H1 (cell line): Measurements from ENCODE around the gene FAM227B. TPM values are rescaled to one million over a fixed set of nuclear protein-coding genes. Genes with fewer than 3 reads are reported as not detected.

Source experiments
- EGR1 ChIP-seq: IDR thresholded peaks from 2 replicates; pipeline ENCODE4 v1.6.1; 2011; ENCODE audit warnings: low read depth, low read length, borderline replicate concordance
- polyA plus RNA-seq, 7 experiments: library from polyadenylated mRNA; depleted of rRNA in 3 of 7; stranded (reverse) in 5 of 7; unstranded in 2 of 7; fragments of >200 nt in 5 of 7; fragments of 200-250 nt in 2 of 7; gene quantifications; 1 replicate in 5 of 7; 2 replicates in 1 of 7; 4 replicates in 1 of 7; pipeline versions ENCODE4 v1.2.1 to v1.2.3, GENCODE V29; 2011 to 2013; ENCODE audit warnings: missing spikeins in 2 of 7, mixed read lengths in 2 of 7
- total RNA-seq: library from RNA; stranded (reverse); fragmentation: NEBNext Ultra II Directional; extraction: Animal tissue kit (Norgen Biotek cat#: 25700); gene quantifications from 2 replicates; pipeline ENCODE4 v1.2.1, GENCODE V29; 2021
- TF ChIP-seq, protein P1 (sequence below): fragments of 300-600 bp; sonication (generic); IDR thresholded peaks from 2 replicates; pipeline ENCODE4 v1.7.1; 2012; ENCODE audit warnings: low read length, moderate library complexity, mild to moderate bottlenecking, inconsistent platforms; ENCODE audit not compliant: insufficient replicate concordance
- TF ChIP-seq, protein P2 (sequence below), 3 experiments: IDR thresholded peaks; 1 replicate in 2 of 3; 2 replicates in 1 of 3; pipeline versions ENCODE4 v1.5.1 to v1.6.1; 2011; ENCODE audit warnings: low read length in 3 of 3, mild to moderate bottlenecking in 3 of 3, inconsistent platforms in 2 of 3, low read depth in 1 of 3, moderate library complexity in 1 of 3; ENCODE audit not compliant: insufficient read depth in 1 of 3; ENCODE audit errors: control extremely low read depth in 1 of 3
- TF ChIP-seq, protein P3 (sequence below): IDR thresholded peaks from 2 replicates; pipeline ENCODE4 v1.6.1; 2012; ENCODE audit warnings: inconsistent platforms

The FAM227B gene
- total and polyA plus RNA-seq, 2 of the 8 experiments (the other 6 are each of a cell fraction or from before 2014, with no cell fraction given): 4.0 to 6.5 TPM

DNA sequence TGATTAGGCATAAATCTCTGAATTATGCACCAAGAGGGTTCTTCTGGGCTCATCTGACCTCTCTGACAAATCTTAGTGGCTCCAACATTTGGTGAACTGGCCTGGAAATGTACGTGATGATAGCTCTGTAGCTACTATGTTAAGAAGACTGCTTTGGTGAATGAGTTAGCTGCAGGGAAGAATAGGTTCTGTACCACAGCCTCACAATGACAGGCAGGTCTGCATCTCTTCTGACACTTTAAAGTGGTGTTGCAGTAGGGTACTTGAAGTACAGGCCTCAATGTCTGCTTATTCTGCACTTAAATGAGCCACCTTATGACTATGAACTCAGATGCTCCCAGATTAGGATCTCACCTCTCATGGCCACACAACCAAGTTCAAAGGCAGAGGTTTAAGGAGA, 190.6 kb downstream of the FAM227B start (continued):
- TF ChIP-seq, protein P1, sequence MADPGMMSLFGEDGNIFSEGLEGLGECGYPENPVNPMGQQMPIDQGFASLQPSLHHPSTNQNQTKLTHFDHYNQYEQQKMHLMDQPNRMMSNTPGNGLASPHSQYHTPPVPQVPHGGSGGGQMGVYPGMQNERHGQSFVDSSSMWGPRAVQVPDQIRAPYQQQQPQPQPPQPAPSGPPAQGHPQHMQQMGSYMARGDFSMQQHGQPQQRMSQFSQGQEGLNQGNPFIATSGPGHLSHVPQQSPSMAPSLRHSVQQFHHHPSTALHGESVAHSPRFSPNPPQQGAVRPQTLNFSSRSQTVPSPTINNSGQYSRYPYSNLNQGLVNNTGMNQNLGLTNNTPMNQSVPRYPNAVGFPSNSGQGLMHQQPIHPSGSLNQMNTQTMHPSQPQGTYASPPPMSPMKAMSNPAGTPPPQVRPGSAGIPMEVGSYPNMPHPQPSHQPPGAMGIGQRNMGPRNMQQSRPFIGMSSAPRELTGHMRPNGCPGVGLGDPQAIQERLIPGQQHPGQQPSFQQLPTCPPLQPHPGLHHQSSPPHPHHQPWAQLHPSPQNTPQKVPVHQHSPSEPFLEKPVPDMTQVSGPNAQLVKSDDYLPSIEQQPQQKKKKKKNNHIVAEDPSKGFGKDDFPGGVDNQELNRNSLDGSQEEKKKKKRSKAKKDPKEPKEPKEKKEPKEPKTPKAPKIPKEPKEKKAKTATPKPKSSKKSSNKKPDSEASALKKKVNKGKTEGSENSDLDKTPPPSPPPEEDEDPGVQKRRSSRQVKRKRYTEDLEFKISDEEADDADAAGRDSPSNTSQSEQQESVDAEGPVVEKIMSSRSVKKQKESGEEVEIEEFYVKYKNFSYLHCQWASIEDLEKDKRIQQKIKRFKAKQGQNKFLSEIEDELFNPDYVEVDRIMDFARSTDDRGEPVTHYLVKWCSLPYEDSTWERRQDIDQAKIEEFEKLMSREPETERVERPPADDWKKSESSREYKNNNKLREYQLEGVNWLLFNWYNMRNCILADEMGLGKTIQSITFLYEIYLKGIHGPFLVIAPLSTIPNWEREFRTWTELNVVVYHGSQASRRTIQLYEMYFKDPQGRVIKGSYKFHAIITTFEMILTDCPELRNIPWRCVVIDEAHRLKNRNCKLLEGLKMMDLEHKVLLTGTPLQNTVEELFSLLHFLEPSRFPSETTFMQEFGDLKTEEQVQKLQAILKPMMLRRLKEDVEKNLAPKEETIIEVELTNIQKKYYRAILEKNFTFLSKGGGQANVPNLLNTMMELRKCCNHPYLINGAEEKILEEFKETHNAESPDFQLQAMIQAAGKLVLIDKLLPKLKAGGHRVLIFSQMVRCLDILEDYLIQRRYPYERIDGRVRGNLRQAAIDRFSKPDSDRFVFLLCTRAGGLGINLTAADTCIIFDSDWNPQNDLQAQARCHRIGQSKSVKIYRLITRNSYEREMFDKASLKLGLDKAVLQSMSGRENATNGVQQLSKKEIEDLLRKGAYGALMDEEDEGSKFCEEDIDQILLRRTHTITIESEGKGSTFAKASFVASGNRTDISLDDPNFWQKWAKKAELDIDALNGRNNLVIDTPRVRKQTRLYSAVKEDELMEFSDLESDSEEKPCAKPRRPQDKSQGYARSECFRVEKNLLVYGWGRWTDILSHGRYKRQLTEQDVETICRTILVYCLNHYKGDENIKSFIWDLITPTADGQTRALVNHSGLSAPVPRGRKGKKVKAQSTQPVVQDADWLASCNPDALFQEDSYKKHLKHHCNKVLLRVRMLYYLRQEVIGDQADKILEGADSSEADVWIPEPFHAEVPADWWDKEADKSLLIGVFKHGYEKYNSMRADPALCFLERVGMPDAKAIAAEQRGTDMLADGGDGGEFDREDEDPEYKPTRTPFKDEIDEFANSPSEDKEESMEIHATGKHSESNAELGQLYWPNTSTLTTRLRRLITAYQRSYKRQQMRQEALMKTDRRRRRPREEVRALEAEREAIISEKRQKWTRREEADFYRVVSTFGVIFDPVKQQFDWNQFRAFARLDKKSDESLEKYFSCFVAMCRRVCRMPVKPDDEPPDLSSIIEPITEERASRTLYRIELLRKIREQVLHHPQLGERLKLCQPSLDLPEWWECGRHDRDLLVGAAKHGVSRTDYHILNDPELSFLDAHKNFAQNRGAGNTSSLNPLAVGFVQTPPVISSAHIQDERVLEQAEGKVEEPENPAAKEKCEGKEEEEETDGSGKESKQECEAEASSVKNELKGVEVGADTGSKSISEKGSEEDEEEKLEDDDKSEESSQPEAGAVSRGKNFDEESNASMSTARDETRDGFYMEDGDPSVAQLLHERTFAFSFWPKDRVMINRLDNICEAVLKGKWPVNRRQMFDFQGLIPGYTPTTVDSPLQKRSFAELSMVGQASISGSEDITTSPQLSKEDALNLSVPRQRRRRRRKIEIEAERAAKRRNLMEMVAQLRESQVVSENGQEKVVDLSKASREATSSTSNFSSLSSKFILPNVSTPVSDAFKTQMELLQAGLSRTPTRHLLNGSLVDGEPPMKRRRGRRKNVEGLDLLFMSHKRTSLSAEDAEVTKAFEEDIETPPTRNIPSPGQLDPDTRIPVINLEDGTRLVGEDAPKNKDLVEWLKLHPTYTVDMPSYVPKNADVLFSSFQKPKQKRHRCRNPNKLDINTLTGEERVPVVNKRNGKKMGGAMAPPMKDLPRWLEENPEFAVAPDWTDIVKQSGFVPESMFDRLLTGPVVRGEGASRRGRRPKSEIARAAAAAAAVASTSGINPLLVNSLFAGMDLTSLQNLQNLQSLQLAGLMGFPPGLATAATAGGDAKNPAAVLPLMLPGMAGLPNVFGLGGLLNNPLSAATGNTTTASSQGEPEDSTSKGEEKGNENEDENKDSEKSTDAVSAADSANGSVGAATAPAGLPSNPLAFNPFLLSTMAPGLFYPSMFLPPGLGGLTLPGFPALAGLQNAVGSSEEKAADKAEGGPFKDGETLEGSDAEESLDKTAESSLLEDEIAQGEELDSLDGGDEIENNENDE: no peak
- TF ChIP-seq, protein P2, sequence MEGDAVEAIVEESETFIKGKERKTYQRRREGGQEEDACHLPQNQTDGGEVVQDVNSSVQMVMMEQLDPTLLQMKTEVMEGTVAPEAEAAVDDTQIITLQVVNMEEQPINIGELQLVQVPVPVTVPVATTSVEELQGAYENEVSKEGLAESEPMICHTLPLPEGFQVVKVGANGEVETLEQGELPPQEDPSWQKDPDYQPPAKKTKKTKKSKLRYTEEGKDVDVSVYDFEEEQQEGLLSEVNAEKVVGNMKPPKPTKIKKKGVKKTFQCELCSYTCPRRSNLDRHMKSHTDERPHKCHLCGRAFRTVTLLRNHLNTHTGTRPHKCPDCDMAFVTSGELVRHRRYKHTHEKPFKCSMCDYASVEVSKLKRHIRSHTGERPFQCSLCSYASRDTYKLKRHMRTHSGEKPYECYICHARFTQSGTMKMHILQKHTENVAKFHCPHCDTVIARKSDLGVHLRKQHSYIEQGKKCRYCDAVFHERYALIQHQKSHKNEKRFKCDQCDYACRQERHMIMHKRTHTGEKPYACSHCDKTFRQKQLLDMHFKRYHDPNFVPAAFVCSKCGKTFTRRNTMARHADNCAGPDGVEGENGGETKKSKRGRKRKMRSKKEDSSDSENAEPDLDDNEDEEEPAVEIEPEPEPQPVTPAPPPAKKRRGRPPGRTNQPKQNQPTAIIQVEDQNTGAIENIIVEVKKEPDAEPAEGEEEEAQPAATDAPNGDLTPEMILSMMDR (IDR thresholded peaks at IDR 0.05; ENCODE audit: control extremely low read depth in 1 of 3, insufficient read depth in 1 of 3, low read depth in 1 of 3, low read length in 3 of 3): no peak
- TF ChIP-seq, protein P3, sequence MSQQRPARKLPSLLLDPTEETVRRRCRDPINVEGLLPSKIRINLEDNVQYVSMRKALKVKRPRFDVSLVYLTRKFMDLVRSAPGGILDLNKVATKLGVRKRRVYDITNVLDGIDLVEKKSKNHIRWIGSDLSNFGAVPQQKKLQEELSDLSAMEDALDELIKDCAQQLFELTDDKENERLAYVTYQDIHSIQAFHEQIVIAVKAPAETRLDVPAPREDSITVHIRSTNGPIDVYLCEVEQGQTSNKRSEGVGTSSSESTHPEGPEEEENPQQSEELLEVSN: no peak
- TF ChIP-seq EGR1: no peak
- TF ChIP-seq, all 59 proteins: peak for 0
